ENCODE measurements around the gene SYNDIG1L. TPM values are rescaled to one million over a fixed set of nuclear protein-coding genes. Genes with fewer than 3 reads are reported as not detected.

Gene SYNDIG1L
- total and polyA plus RNA-seq, 2 of the 4 experiments (the other 2 are of a cell fraction): not detected

GRCh38 chr14:74469548-74470518 lies 43.8 kb upstream of the SYNDIG1L start (continued):
- TF ChIP-seq USF2 (IDR thresholded peaks at IDR 0.05; ENCODE audit: low read depth, low read length): no peak

GRCh38 chr14:74468513-74468912 lies 42.5 kb upstream of the SYNDIG1L start:
- no peaks in the 10 kb centered on the region for H3K36me3 ChIP-seq (ENCODE audit: control insufficient read depth, insufficient read depth, low read length)
- ATAC-seq (ENCODE audit: low read depth) (no peak), DNase-seq (no peak)
- H3K4me1 ChIP-seq (ENCODE audit: control insufficient read depth, insufficient read depth, low read length): no peaks in the 10 kb centered on the region
- H2BK120ac ChIP-seq (ENCODE audit: low read depth, low read length): no peak overlapping the region
- H3K27ac ChIP-seq (ENCODE audit: insufficient read depth, low read length): no peak overlapping the region
- no TSS peak for BruUV-seq (replicated peaks)
- H4K91ac ChIP-seq (ENCODE audit: insufficient read depth, low read depth, low read length): no peak overlapping the region
- H4K8ac ChIP-seq (ENCODE audit: low read depth in 2 of 2, low read length in 2 of 2): no peak overlapping the region
- no peak overlapping the region for H2AK9ac ChIP-seq (replicated peaks; ENCODE audit: low read depth, low read length, poor library complexity)
- H2AK5ac ChIP-seq (ENCODE audit: low read depth, low read length): no peak overlapping the region
- H4K20me1 ChIP-seq (ENCODE audit: insufficient read depth, low read length): no peaks in the 10 kb centered on the region
- ChIA-PET CTCF (no interaction called here), POLR2A (ENCODE audit: unreplicated experiment) (no interaction called here)
- intact Hi-C loops (cut with micrococcal nuclease) (no loop called here), in situ Hi-C loops (cut with MboI; ENCODE audit: low sequenced_read_pairs) (no loop called here), dilution Hi-C loops (cut with HindIII; ENCODE audit: low sequenced_read_pairs, unreplicated experiment) (no loop called here)
- H3K27me3 ChIP-seq (ENCODE audit: control insufficient read depth, insufficient read depth, low read length): peaks cover 42% of the 10 kb centered on the region
- no peak overlapping the region for H4K5ac ChIP-seq (ENCODE audit: low read depth, low read length)
- no peak overlapping the region for H3K56ac ChIP-seq (ENCODE audit: extremely low read depth, insufficient read depth, low read length)
- no peaks in the 10 kb centered on the region for H3K9me3 ChIP-seq (ENCODE audit: control insufficient read depth, insufficient read depth, low read length)
- peaks cover 3% of the 10 kb centered on the region; the same call in 1 of the 2 replicates for H3K9me1 ChIP-seq (ENCODE audit: insufficient read depth, low read length)
- H3K4ac ChIP-seq (ENCODE audit: low read depth, low read length): no peak overlapping the region
- H2BK5ac ChIP-seq (ENCODE audit: low read depth, low read length, poor library complexity, severe bottlenecking): no peak overlapping the region
- H2AFZ ChIP-seq (replicated peaks; ENCODE audit: low read length, poor library complexity): no peak overlapping the region
- no peak overlapping the region for H3K23ac ChIP-seq (ENCODE audit: low read depth, low read length)
- 62% methylated on average over 3 of the region's 3 CpGs; no CpG with 5 or more reads in 1 of the 2 experiments for WGBS, 2 experiments (ENCODE audit: extremely low coverage in 2 of 2, insufficient read length in 1 of 2)
- H3K14ac ChIP-seq (replicated peaks; ENCODE audit: low read depth, low read length): no peak overlapping the region
- no peaks in the 10 kb centered on the region for H3K79me1 ChIP-seq (ENCODE audit: low read depth in 1 of 2, low read length in 2 of 2)
- no peak overlapping the region for H3K4me2 ChIP-seq (ENCODE audit: low read depth, low read length)
- H2BK15ac ChIP-seq (ENCODE audit: low read depth, low read length): no peak overlapping the region
- H3K4me3 ChIP-seq (ENCODE audit: insufficient read depth, low read depth, low read length): no peak overlapping the region
- H3K9ac ChIP-seq (ENCODE audit: low read depth, low read length): no peak overlapping the region
- H3K18ac ChIP-seq (ENCODE audit: low read depth, low read length): no peak overlapping the region
- no peak overlapping the region for H2BK20ac ChIP-seq (ENCODE audit: low read depth, low read length)
- TF ChIP-seq RFX5 (IDR thresholded peaks at IDR 0.05; ENCODE audit: low read depth, low read length) (no peak), FOS (IDR thresholded peaks at IDR 0.05; ENCODE audit: low read depth, low read length) (no peak), MXI1 (IDR thresholded peaks at IDR 0.05; ENCODE audit: borderline replicate concordance, low read depth, low read length) (no peak), CHD1 (IDR thresholded peaks at IDR 0.05; ENCODE audit: low read depth, low read length) (no peak), BHLHE40 (IDR thresholded peaks at IDR 0.05; ENCODE audit: low read depth, low read length) (no peak)
